K562 (cell line): ENCODE results near the gene PLCE1. TPM values are rescaled to one million over a fixed set of nuclear protein-coding genes. Genes with fewer than 3 reads are reported as not detected.

Experiments used
- ATAC-seq: fragments of 200-7000 bp; cut with Tn5 transposase; 3 replicates; pipeline ENCODE4 v1.9.1; 2020; ENCODE audit warnings: moderate library complexity
- BruUV-seq: library from RNA; stranded (reverse); fragments of 400-500 nt; replicated peaks from 2 replicates; lab custom pipeline; 2021; lab: Mats Ljungman, UMichigan
- CTCF ChIA-PET: fragments of 300-600 bp; formaldehyde crosslinking; extraction: SDS; loops from one replicate; lab custom pipeline; 2021; ENCODE audit warnings: low intra/inter-chr PET ratio; lab: Yijun Ruan, JAX
- POLR2A ChIA-PET: fragments of 300-600, 350-650 bp; sonication (Branson Sonifier 250); formaldehyde crosslinking; extraction: SDS; loops from one replicate; lab custom pipeline; 2021; ENCODE audit warnings: antibody characterized with exemption, inconsistent platforms; lab: Yijun Ruan, JAX
- DNase-seq, 4 experiments: peaks; one replicate each; pipeline versions ENCODE4 v3.0.0 to v3.0.0-alpha.2; 2011 to 2018; ENCODE audit warnings: low spot score in 3 of 4, mixed read lengths in 3 of 4; ENCODE audit errors: extremely low read depth in 1 of 4
- FAIRE-seq: peaks from 2 replicates; lab custom pipeline; 2011; peaks lifted over from hg19 to GRCh38; lab: Jason Lieb, UNC
- H2AFZ ChIP-seq: 2 replicates; pipeline ENCODE4 v1.6.0; 2011; ENCODE audit warnings: low read depth, low read length, control low read depth, inconsistent platforms
- H3K27ac ChIP-seq: fragments of 200-600 bp; 3 replicates; pipeline ENCODE4 v1.8.0; 2011; ENCODE audit warnings: low read depth, mild to moderate bottlenecking, control low read depth, inconsistent platforms, low read length, moderate library complexity, mixed read lengths; ENCODE audit errors: extremely low read depth
- H3K27me3 ChIP-seq, 2 experiments: fragments of 300-600 bp in 1 of 2; 2 replicates in 1 of 2; 3 replicates in 1 of 2; pipeline versions ENCODE4 v1.6.0 to v1.8.0; 2011; ENCODE audit warnings: inconsistent platforms in 2 of 2, low read length in 2 of 2, mild to moderate bottlenecking in 1 of 2, mixed read lengths in 1 of 2, moderate library complexity in 1 of 2; ENCODE audit not compliant: control insufficient read depth in 2 of 2, insufficient read depth in 2 of 2
- H3K36me3 ChIP-seq: fragments of 300-600 bp; 3 replicates; pipeline ENCODE4 v1.8.0; 2011; ENCODE audit warnings: mild to moderate bottlenecking, low read length, inconsistent platforms; ENCODE audit not compliant: control insufficient read depth, insufficient read depth
- H3K4me1 ChIP-seq, 2 experiments: fragments of 200-600 bp in 1 of 2; replicated peaks in 1 of 2; 2 replicates in 1 of 2; 3 replicates in 1 of 2; pipeline versions ENCODE4 v1.5.1 to v1.8.0; 2011; ENCODE audit warnings: inconsistent platforms in 2 of 2, low read length in 2 of 2, mild to moderate bottlenecking in 1 of 2, mixed read lengths in 1 of 2, moderate library complexity in 1 of 2; ENCODE audit not compliant: control insufficient read depth in 2 of 2, insufficient read depth in 2 of 2
- H3K4me2 ChIP-seq: 2 replicates; pipeline ENCODE4 v1.6.1; 2011; ENCODE audit warnings: low read length, control low read depth, inconsistent platforms, mixed read lengths; ENCODE audit not compliant: insufficient read depth
- H3K4me3 ChIP-seq: fragments of 200-600 bp; sonication (generic), shearing (Covaris generic); 2 replicates; pipeline ENCODE4 v1.5.1; 2016; ENCODE audit warnings: control low read depth, inconsistent platforms
- H3K79me2 ChIP-seq: fragments of 200-600 bp; 3 replicates; pipeline ENCODE4 v1.8.0; 2011; ENCODE audit warnings: low read length, inconsistent platforms; ENCODE audit not compliant: control insufficient read depth, insufficient read depth
- H3K9ac ChIP-seq, 2 experiments: 2 replicates each; pipeline versions ENCODE4 v1.6.0 to v1.6.1; 2011; ENCODE audit warnings: low read depth in 2 of 2, low read length in 2 of 2, control low read depth in 1 of 2, inconsistent platforms in 1 of 2, mild to moderate bottlenecking in 1 of 2, mixed read lengths in 1 of 2; ENCODE audit not compliant: insufficient read depth in 1 of 2
- H3K9me1 ChIP-seq: one replicate; pipeline ENCODE4 v1.6.0; 2011; ENCODE audit warnings: inconsistent platforms, mild to moderate bottlenecking, low read length, moderate library complexity; ENCODE audit not compliant: control insufficient read depth, insufficient read depth
- H3K9me3 ChIP-seq: replicated peaks from 2 replicates; pipeline ENCODE4 v1.5.1; 2011; ENCODE audit warnings: low read depth, low read length, inconsistent platforms; ENCODE audit not compliant: control insufficient read depth, insufficient read depth
- H4K20me1 ChIP-seq: replicated peaks from 2 replicates; pipeline ENCODE4 v1.6.1; 2011; ENCODE audit warnings: low read length, inconsistent platforms, mixed read lengths; ENCODE audit not compliant: control insufficient read depth, insufficient read depth
- BRF2 ChIP-seq: IDR thresholded peaks from 3 replicates; pipeline ENCODE4 v1.6.1; 2011; ENCODE audit warnings: borderline replicate concordance, mild to moderate bottlenecking; ENCODE audit not compliant: insufficient read length, insufficient read depth
- EGR1 ChIP-seq: fragments of 450-650 bp; conservative IDR thresholded peaks from 2 replicates; pipeline ENCODE4 v1.6.1; 2017; ENCODE audit warnings: mild to moderate bottlenecking
- FOXA1 ChIP-seq: fragments of 450-650 bp; IDR thresholded peaks from 2 replicates; pipeline ENCODE4 v1.6.1; 2016; ENCODE audit warnings: mild to moderate bottlenecking, borderline replicate concordance
- FOXA3 ChIP-seq, 2 experiments: fragments of 450-650 bp in 1 of 2; sonication (generic) in 1 of 2; formaldehyde crosslinking; IDR thresholded peaks in 1 of 2; conservative IDR thresholded peaks in 1 of 2; 2 replicates each; pipeline versions ENCODE4 v1.4.0 to v1.8.0; 2020 to 2022; ENCODE audit warnings: mild to moderate bottlenecking in 2 of 2, missing genetic modification reagents in 1 of 2
- FUS ChIP-seq: fragments of 200-400 bp; formaldehyde crosslinking; optimal IDR thresholded peaks from 2 replicates; pipeline ENCODE3; 2017; ENCODE audit warnings: low read depth, low read length
- GMEB1 ChIP-seq: fragments of 250-450 bp; sonication (Bioruptor Pico); IDR thresholded peaks from 2 replicates; pipeline ENCODE4 v1.4.0; 2020; ENCODE audit warnings: mild to moderate bottlenecking
- HDAC8 ChIP-seq: fragments of 450-650 bp; IDR thresholded peaks from 2 replicates; pipeline ENCODE4 v1.6.1; 2016; ENCODE audit warnings: mild to moderate bottlenecking, missing genetic modification characterization, moderate library complexity, missing compliant biosample characterization
- JUNB ChIP-seq: fragments of 450-650 bp; formaldehyde crosslinking; conservative IDR thresholded peaks from 2 replicates; pipeline ENCODE4 v1.4.0; 2020; ENCODE audit warnings: mild to moderate bottlenecking
- KLF16 ChIP-seq: IDR thresholded peaks from 2 replicates; pipeline ENCODE4 v1.6.1; 2016; ENCODE audit warnings: antibody characterized with exemption
- LARP7 ChIP-seq: fragments of 450-650 bp; IDR thresholded peaks from 2 replicates; pipeline ENCODE4 v1.6.1; 2016
- LEF1 ChIP-seq: fragments of 450-650 bp; IDR thresholded peaks from 2 replicates; pipeline ENCODE4 v1.6.1; 2016; ENCODE audit warnings: mild to moderate bottlenecking
- SUPT5H ChIP-seq: fragments of 450-650 bp; IDR thresholded peaks from 2 replicates; pipeline ENCODE4 v1.6.1; 2016
- THAP7 ChIP-seq: fragments of 250-450 bp; sonication (Bioruptor Pico); IDR thresholded peaks from 2 replicates; pipeline ENCODE4 v1.5.0; 2021
- ZBTB5 ChIP-seq: fragments of 450-650 bp; IDR thresholded peaks from 2 replicates; pipeline ENCODE4 v1.6.1; 2017; ENCODE audit warnings: antibody characterized with exemption
- ZNF165 ChIP-seq: fragments of 250-450 bp; sonication (Bioruptor Pico); IDR thresholded peaks from 2 replicates; pipeline ENCODE4 v1.4.0; 2020; ENCODE audit warnings: borderline replicate concordance
- ZNF253 ChIP-seq: fragments of 250-450 bp; sonication (Bioruptor Pico); conservative IDR thresholded peaks from 2 replicates; pipeline ENCODE4 v1.6.1; 2021; ENCODE audit warnings: mild to moderate bottlenecking
- ZNF41 ChIP-seq: fragments of 250-450 bp; sonication (Bioruptor Pico); conservative IDR thresholded peaks from 2 replicates; pipeline ENCODE4 v1.4.0; 2020; ENCODE audit warnings: mild to moderate bottlenecking
- WGBS: fragments of 100-300 bp; shearing (Covaris generic); methylation state at CpG from one replicate; pipeline ENCODE4 v1.1.6; 2016; ENCODE audit warnings: low coverage, mixed read lengths; ENCODE audit not compliant: insufficient coverage; ENCODE audit errors: missing lambda C conversion rate; 5-methylcytosine and 5-hydroxymethylcytosine counted together
- in situ Hi-C: fragments of 300-500 bp; cut with MboI; formaldehyde crosslinking; loops from 4 replicates; pipeline ENCODE4 v1.15.0; 2018; ENCODE audit warnings: inconsistent platforms, mixed read lengths
- intact Hi-C: fragments of 100-400 bp; cut with micrococcal nuclease; formaldehyde crosslinking; loops from 2 replicates; pipeline ENCODE4 v1.14.2; 2022
- polyA plus RNA-seq, 8 experiments: library from polyadenylated mRNA; depleted of rRNA in 4 of 8; stranded (reverse) in 5 of 8; unstranded in 3 of 8; fragments of >200 nt; fragmentation: Nextera tagmentation in 2 of 8; fragmentation: Illumina TruSeq in 1 of 8; extraction: Ambion mirVana in 2 of 8; extraction: Trizol in 1 of 8; gene quantifications; 2 replicates each; pipeline versions ENCODE4 v1.2.1 to v1.2.3, GENCODE V29; 2011 to 2014; ENCODE audit warnings: inconsistent platforms in 1 of 8, missing spikeins in 1 of 8
- total RNA-seq, 7 experiments: library from RNA; depleted of rRNA in 6 of 7; stranded (reverse); fragments of >200 nt in 6 of 7; fragmentation: Illumina TruSeq in 2 of 7; extraction: Trizol in 2 of 7; gene quantifications; 2 replicates each; pipeline versions ENCODE4 v1.2.1 to v1.2.3, GENCODE V29; 2011 to 2021; ENCODE audit warnings: low replicate concordance in 1 of 7

Gene PLCE1
- total and polyA plus RNA-seq, 9 of the 15 experiments (the other 6 are each of a cell fraction or from before 2014, with no cell fraction given) = under 0.01 to 0.52 (median 0.13) TPM; not detected in 5

- WGBS = 4% methylated on average over 4 of the region's 4 CpGs
- Histone ChIP-seq H3K79me2 (no peaks in the 10 kb centered on the region), H2AFZ (no peak overlapping the region), H3K9me1 (no peaks in the 10 kb centered on the region), H3K27me3 (no peaks in the 10 kb centered on the region), H4K20me1 (no peaks in the 10 kb centered on the region), H3K4me2 (no peak overlapping the region), H3K9me3 (no peaks in the 10 kb centered on the region), H3K4me3 (no peak overlapping the region), H3K9ac (no peak overlapping the region), H3K36me3 (no peaks in the 10 kb centered on the region), H3K27ac (no peak overlapping the region), H3K4me1 (no peaks in the 10 kb centered on the region)
- in situ Hi-C loops (no loop called here), intact Hi-C loops (no loop called here)
- TF ChIP-seq BRF2 = no peak
- TF ChIP-seq LARP7 = no peak
- no peak for TF ChIP-seq EGR1
- no peak for TF ChIP-seq THAP7 (CRISPR knock-in tag)
- TF ChIP-seq KLF16 = no peak
- TF ChIP-seq LEF1 = no peak
- TF ChIP-seq JUNB = no peak
- TF ChIP-seq ZNF253 (CRISPR knock-in tag) = no peak
- TF ChIP-seq ZNF165 (CRISPR knock-in tag) = no peak
- TF ChIP-seq SUPT5H = no peak
- no peak for TF ChIP-seq ZNF41
- no peak; a peak in 1 of 4 replicates for TF ChIP-seq FOXA3 (CRISPR knock-in tag; conservative IDR thresholded peaks at IDR 0.05 in 1 of 2, IDR thresholded peaks at IDR 0.05 in 1 of 2)
- TF ChIP-seq FUS = no peak
- no peak for TF ChIP-seq GMEB1
- no peak for TF ChIP-seq FOXA1
- TF ChIP-seq HDAC8 = no peak
- no peak for TF ChIP-seq ZBTB5
- DNase-seq (peak in 1 of 4 experiments; percentile 8), FAIRE-seq (no peak), ATAC-seq (no peak)
- BruUV-seq = no TSS peak
- CTCF ChIA-PET = no interaction called here
- POLR2A ChIA-PET = no interaction called here
Observed at GRCh38 chr10:94006591-94007550, 13.1 kb downstream of the PLCE1 start.
